DND-41 (cell line): ENCODE results near the gene CALHM5.

ENCODE experiments used
- ATAC-seq: fragments of 200-7000 bp; cut with Tn5 transposase; 3 replicates; pipeline ENCODE4 v1.9.1; 2021; ENCODE audit warnings: low read depth; ENCODE audit not compliant: insufficient read depth
- DNase-seq: peaks from one replicate; pipeline ENCODE4 v3.0.0-alpha.2; 2020
- H2AFZ ChIP-seq: 2 replicates; pipeline ENCODE4 v1.6.0; 2012; ENCODE audit warnings: low read depth, low read length
- H3K27ac ChIP-seq: 2 replicates; pipeline ENCODE4 v1.5.1; 2012; ENCODE audit warnings: low read length, inconsistent platforms
- H3K27me3 ChIP-seq: fragments of 200-600 bp; sonication (generic); 2 replicates; pipeline ENCODE4 v1.6.0; 2012; ENCODE audit warnings: low read length, mild to moderate bottlenecking, inconsistent platforms; ENCODE audit not compliant: insufficient read depth, poor library complexity
- H3K36me3 ChIP-seq: 2 replicates; pipeline ENCODE4 v1.5.1; 2012; ENCODE audit warnings: low read length, inconsistent platforms; ENCODE audit not compliant: insufficient read depth
- H3K4me1 ChIP-seq: 2 replicates; pipeline ENCODE4 v1.5.1; 2012; ENCODE audit warnings: mild to moderate bottlenecking, low read length; ENCODE audit not compliant: insufficient read depth
- H3K4me2 ChIP-seq: 2 replicates; pipeline ENCODE4 v1.6.0; 2012; ENCODE audit warnings: mild to moderate bottlenecking, moderate library complexity, low read length, inconsistent platforms; ENCODE audit not compliant: insufficient read depth
- H3K4me3 ChIP-seq, 2 experiments: fragments of 200-600 bp in 1 of 2; shearing (Covaris generic) in 1 of 2; 2 replicates each; pipeline ENCODE4 v1.5.1; 2012 to 2016; ENCODE audit warnings: inconsistent platforms in 2 of 2, low read length in 2 of 2, mild to moderate bottlenecking in 2 of 2, low read depth in 1 of 2, moderate library complexity in 1 of 2
- H3K79me2 ChIP-seq: 2 replicates; pipeline ENCODE4 v1.6.0; 2012; ENCODE audit warnings: low read length, inconsistent platforms; ENCODE audit not compliant: insufficient read depth
- H3K9ac ChIP-seq: 2 replicates; pipeline ENCODE4 v1.6.0; 2012; ENCODE audit warnings: low read depth, mild to moderate bottlenecking, inconsistent platforms, low read length, moderate library complexity
- H3K9me3 ChIP-seq: 2 replicates; pipeline ENCODE4 v1.5.1; 2012; ENCODE audit warnings: low read length, moderate library complexity, mild to moderate bottlenecking, inconsistent platforms; ENCODE audit not compliant: insufficient read depth, severe bottlenecking
- H4K20me1 ChIP-seq: 2 replicates; pipeline ENCODE4 v1.6.0; 2012; ENCODE audit warnings: low read length; ENCODE audit not compliant: insufficient read depth
- CTCF ChIP-seq: IDR thresholded peaks from 2 replicates; pipeline ENCODE4 v1.5.1; 2012; ENCODE audit warnings: borderline replicate concordance, low read length, moderate library complexity, mild to moderate bottlenecking; ENCODE audit not compliant: poor library complexity, severe bottlenecking; ENCODE audit errors: extremely low read depth
- EZH2 ChIP-seq: IDR thresholded peaks from 3 replicates; pipeline ENCODE4 v1.6.1; 2012; ENCODE audit warnings: borderline replicate concordance, low read depth, mild to moderate bottlenecking, moderate library complexity, low read length, inconsistent platforms; ENCODE audit not compliant: severe bottlenecking

CALHM5 gene

GRCh38 chr6:116533233-116533957 lies 22.0 kb downstream of the CALHM5 start:
- no peak for DNase-seq
- Histone ChIP-seq H3K4me3 (no peak overlapping the region), H3K4me1 (peaks cover 3% of the 10 kb centered on the region; the same call in 1 of the 2 replicates), H3K36me3 (no peaks in the 10 kb centered on the region), H3K27me3 (peaks cover 9% of the 10 kb centered on the region), H2AFZ (no peak overlapping the region), H3K4me2 (no peak overlapping the region), H3K27ac (no peak overlapping the region), H3K79me2 (no peaks in the 10 kb centered on the region), H4K20me1 (no peaks in the 10 kb centered on the region), H3K9me3 (no peaks in the 10 kb centered on the region), H3K9ac (no peak overlapping the region)
- TF ChIP-seq CTCF: no peak
- no peak for TF ChIP-seq EZH2
- no peak for ATAC-seq

- Histone ChIP-seq H3K4me3 (no peak overlapping the region), H3K9me3 (no peaks in the 10 kb centered on the region), H3K36me3 (no peaks in the 10 kb centered on the region), H3K9ac (no peak overlapping the region), H3K4me2 (no peak overlapping the region), H3K27ac (no peak overlapping the region), H3K4me1 (peaks cover 3% of the 10 kb centered on the region; the same call in 1 of the 2 replicates), H4K20me1 (no peaks in the 10 kb centered on the region), H2AFZ (no peak overlapping the region), H3K27me3 (peaks cover 8% of the 10 kb centered on the region), H3K79me2 (no peaks in the 10 kb centered on the region)
- ATAC-seq (no peak), DNase-seq (no peak)
- TF ChIP-seq CTCF: no peak
- no peak for TF ChIP-seq EZH2
Measured at GRCh38 chr6:116535109-116535508, 23.7 kb downstream of the CALHM5 start.

- Histone ChIP-seq H3K4me3 (no peak overlapping the region), H3K27me3 (peaks cover 15% of the 10 kb centered on the region), H4K20me1 (no peaks in the 10 kb centered on the region), H3K4me2 (no peak overlapping the region), H3K27ac (no peak overlapping the region), H3K9ac (no peak overlapping the region), H3K4me1 (peaks cover 3% of the 10 kb centered on the region; the same call in 1 of the 2 replicates), H2AFZ (peak overlapping the region; percentile 50; the same call in 1 of the 2 replicates), H3K79me2 (no peaks in the 10 kb centered on the region), H3K36me3 (no peaks in the 10 kb centered on the region), H3K9me3 (no peaks in the 10 kb centered on the region)
- TF ChIP-seq EZH2: no peak
- peak; percentile 78 for TF ChIP-seq CTCF
- ATAC-seq: peak; percentile 72
- peak; percentile 11 for DNase-seq
Measured at GRCh38 chr6:116536216-116536621, 24.8 kb downstream of the CALHM5 start.
